ENCODE results near the gene FRMPD2.
"Not testable (repeated sequence)": the region's sequence is repeated elsewhere in the genome, so short reads cannot be mapped to it uniquely, and the experiment has no call there.

Gene FRMPD2

GRCh38 chr10:48282829-48283228 is 8.3 kb upstream of the FRMPD2 start:
- H3K27ac ChIP-seq (ENCODE audit: low read depth, low read length, poor library complexity, severe bottlenecking) = no peak overlapping the region
- no peak overlapping the region for H2AFZ ChIP-seq (ENCODE audit: low read length)
- H3K27me3 ChIP-seq (ENCODE audit: insufficient read depth, low read length) = no peaks in the 10 kb centered on the region; the same call in 1 of the 2 replicates
- no peak for TF ChIP-seq EZH2 (IDR thresholded peaks at IDR 0.05; ENCODE audit: borderline replicate concordance, low read length)
- TF ChIP-seq, protein P1, sequence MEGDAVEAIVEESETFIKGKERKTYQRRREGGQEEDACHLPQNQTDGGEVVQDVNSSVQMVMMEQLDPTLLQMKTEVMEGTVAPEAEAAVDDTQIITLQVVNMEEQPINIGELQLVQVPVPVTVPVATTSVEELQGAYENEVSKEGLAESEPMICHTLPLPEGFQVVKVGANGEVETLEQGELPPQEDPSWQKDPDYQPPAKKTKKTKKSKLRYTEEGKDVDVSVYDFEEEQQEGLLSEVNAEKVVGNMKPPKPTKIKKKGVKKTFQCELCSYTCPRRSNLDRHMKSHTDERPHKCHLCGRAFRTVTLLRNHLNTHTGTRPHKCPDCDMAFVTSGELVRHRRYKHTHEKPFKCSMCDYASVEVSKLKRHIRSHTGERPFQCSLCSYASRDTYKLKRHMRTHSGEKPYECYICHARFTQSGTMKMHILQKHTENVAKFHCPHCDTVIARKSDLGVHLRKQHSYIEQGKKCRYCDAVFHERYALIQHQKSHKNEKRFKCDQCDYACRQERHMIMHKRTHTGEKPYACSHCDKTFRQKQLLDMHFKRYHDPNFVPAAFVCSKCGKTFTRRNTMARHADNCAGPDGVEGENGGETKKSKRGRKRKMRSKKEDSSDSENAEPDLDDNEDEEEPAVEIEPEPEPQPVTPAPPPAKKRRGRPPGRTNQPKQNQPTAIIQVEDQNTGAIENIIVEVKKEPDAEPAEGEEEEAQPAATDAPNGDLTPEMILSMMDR (IDR thresholded peaks at IDR 0.05; ENCODE audit: low read length) = no peak
- no peak overlapping the region for H3K9ac ChIP-seq (ENCODE audit: low read length)
- H3K4me3 ChIP-seq (ENCODE audit: low read depth, low read length, poor library complexity, severe bottlenecking) = no peak overlapping the region
- no peaks in the 10 kb centered on the region for H3K79me2 ChIP-seq (ENCODE audit: insufficient read depth, low read length)
- H3K9me3 ChIP-seq (ENCODE audit: low read length) = peaks cover 3% of the 10 kb centered on the region; the same call in 1 of the 2 replicates
- H3K36me3 ChIP-seq (ENCODE audit: insufficient read depth, low read length) = no peaks in the 10 kb centered on the region
- H3F3A ChIP-seq (ENCODE audit: insufficient read depth, low read length) = no peaks in the 10 kb centered on the region
- no peaks in the 10 kb centered on the region for H3K9me2 ChIP-seq (ENCODE audit: low read depth, low read length)
- no peaks in the 10 kb centered on the region for H4K20me1 ChIP-seq (ENCODE audit: insufficient read depth, low read length)
- no peaks in the 10 kb centered on the region for H3K4me1 ChIP-seq (ENCODE audit: insufficient read depth, low read length, severe bottlenecking)
- H3K4me2 ChIP-seq (ENCODE audit: low read length) = no peak overlapping the region

DNA sequence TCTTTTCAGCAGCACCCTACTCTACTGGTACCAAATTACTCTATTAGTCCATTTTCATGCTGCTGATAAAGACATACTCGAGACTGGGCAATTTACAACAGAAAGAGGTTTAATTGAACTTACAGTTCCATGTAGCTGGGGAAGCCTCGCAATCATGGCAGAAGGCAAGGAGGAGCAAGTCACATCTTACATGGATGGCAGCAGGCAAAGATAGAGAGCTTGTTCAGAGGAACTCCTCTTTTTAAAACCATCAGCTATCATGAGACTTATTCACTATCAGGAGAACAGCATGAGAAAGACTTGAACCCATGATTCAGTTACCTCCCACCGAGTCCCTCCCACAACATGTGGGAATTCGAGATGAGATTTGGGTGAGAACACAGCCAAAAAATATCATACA is 7.2 kb upstream of the FRMPD2 start:
- H3K4me2 ChIP-seq (ENCODE audit: low read length); H3K27ac ChIP-seq (ENCODE audit: low read depth, low read length, poor library complexity, severe bottlenecking); H2AFZ ChIP-seq (ENCODE audit: low read length): not testable (repeated sequence)

DNA sequence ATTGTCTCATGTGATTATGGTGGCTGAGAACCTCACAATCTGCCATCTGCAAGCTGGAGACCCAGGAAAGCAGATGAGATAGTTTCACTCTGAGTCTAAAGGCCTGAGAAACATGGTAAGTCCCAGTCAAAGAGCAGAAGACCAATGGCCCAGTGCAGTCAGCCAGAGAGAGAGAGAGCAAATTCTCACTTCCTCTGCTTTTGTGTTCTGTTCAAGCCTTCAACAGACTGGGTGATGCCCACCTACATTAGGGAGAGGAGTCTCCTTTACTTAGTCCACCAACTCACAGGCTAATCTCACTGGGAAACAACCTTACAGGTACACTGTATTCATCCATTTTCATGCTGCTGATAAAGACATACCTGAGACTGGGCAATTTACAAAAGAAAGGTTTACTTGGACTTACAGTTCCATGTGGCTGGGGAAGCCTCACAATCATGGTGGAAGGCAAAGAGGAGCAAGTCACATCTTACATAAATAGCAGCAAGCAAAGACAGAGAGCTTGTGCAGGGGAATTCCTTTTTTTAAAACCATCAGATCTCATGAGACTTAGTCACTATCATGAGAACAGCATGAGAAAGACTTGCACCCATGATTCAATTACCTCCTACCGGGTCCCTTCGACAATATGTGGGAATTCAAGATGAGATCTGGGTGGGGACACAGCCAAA is 4.7 kb upstream of the FRMPD2 start:
- H3K36me3 ChIP-seq (ENCODE audit: insufficient read depth, low read length) = no peaks in the 10 kb centered on the region
- no peak for TF ChIP-seq EZH2 (IDR thresholded peaks at IDR 0.05; ENCODE audit: borderline replicate concordance, low read length)
- TF ChIP-seq, protein P1 (IDR thresholded peaks at IDR 0.05; ENCODE audit: low read length) = no peak
- no peak overlapping the region for H3K27ac ChIP-seq (ENCODE audit: low read depth, low read length, poor library complexity, severe bottlenecking)

More for the DNA sequence above, 7.2 kb upstream of the FRMPD2 start:
- H3K9me3 ChIP-seq (ENCODE audit: low read length); H3K9ac ChIP-seq (ENCODE audit: low read length); H3K79me2 ChIP-seq (ENCODE audit: insufficient read depth, low read length); H3K36me3 ChIP-seq (ENCODE audit: insufficient read depth, low read length); H3K4me3 ChIP-seq (ENCODE audit: low read depth, low read length, poor library complexity, severe bottlenecking); H3F3A ChIP-seq (ENCODE audit: insufficient read depth, low read length); H4K20me1 ChIP-seq (ENCODE audit: insufficient read depth, low read length); H3K9me2 ChIP-seq (ENCODE audit: low read depth, low read length); H3K4me1 ChIP-seq (ENCODE audit: insufficient read depth, low read length, severe bottlenecking); H3K27me3 ChIP-seq (ENCODE audit: insufficient read depth, low read length): not testable (repeated sequence)

GRCh38 chr10:48277093-48277492 is 2.6 kb upstream of the FRMPD2 start:
- Histone ChIP-seq H3K79me2 (ENCODE audit: insufficient read depth, low read length) (no peaks in the 10 kb centered on the region), H3F3A (ENCODE audit: insufficient read depth, low read length) (no peaks in the 10 kb centered on the region), H3K9me2 (ENCODE audit: low read depth, low read length) (no peaks in the 10 kb centered on the region), H3K9ac (ENCODE audit: low read length) (no peak overlapping the region), H3K4me2 (ENCODE audit: low read length) (no peak overlapping the region), H3K27me3 (ENCODE audit: insufficient read depth, low read length) (no peaks in the 10 kb centered on the region), H3K36me3 (ENCODE audit: insufficient read depth, low read length) (no peaks in the 10 kb centered on the region), H3K27ac (ENCODE audit: low read depth, low read length, poor library complexity, severe bottlenecking) (no peak overlapping the region), H2AFZ (ENCODE audit: low read length) (no peak overlapping the region), H4K20me1 (ENCODE audit: insufficient read depth, low read length) (no peaks in the 10 kb centered on the region), H3K4me3 (ENCODE audit: low read depth, low read length, poor library complexity, severe bottlenecking) (no peak overlapping the region), H3K9me3 (ENCODE audit: low read length) (no peaks in the 10 kb centered on the region), H3K4me1 (ENCODE audit: insufficient read depth, low read length, severe bottlenecking) (no peaks in the 10 kb centered on the region)
- no peak for TF ChIP-seq EZH2 (IDR thresholded peaks at IDR 0.05; ENCODE audit: borderline replicate concordance, low read length)
- TF ChIP-seq, protein P1 (IDR thresholded peaks at IDR 0.05; ENCODE audit: low read length) = no peak

More for the DNA sequence above, 4.7 kb upstream of the FRMPD2 start:
- Histone ChIP-seq H3K4me2 (ENCODE audit: low read length) (no peak overlapping the region), H3K4me1 (ENCODE audit: insufficient read depth, low read length, severe bottlenecking) (no peaks in the 10 kb centered on the region), H3F3A (ENCODE audit: insufficient read depth, low read length) (no peaks in the 10 kb centered on the region), H3K79me2 (ENCODE audit: insufficient read depth, low read length) (no peaks in the 10 kb centered on the region), H3K4me3 (ENCODE audit: low read depth, low read length, poor library complexity, severe bottlenecking) (no peak overlapping the region), H3K9me2 (ENCODE audit: low read depth, low read length) (no peaks in the 10 kb centered on the region), H2AFZ (ENCODE audit: low read length) (no peak overlapping the region), H3K9me3 (ENCODE audit: low read length) (peaks cover 3% of the 10 kb centered on the region; the same call in 1 of the 2 replicates), H3K9ac (ENCODE audit: low read length) (no peak overlapping the region), H3K27me3 (ENCODE audit: insufficient read depth, low read length) (no peaks in the 10 kb centered on the region), H4K20me1 (ENCODE audit: insufficient read depth, low read length) (no peaks in the 10 kb centered on the region)
